Thyroid gland (tissue), 4 donors: ENCODE results near the gene NECAB3. TPM values are rescaled to one million over a fixed set of nuclear protein-coding genes. Genes with fewer than 3 reads are reported as not detected.

Experiments used
- DNase-seq, 2 donors: peaks; one replicate each; pipeline ENCODE4 v3.0.0-alpha.2; 2019
- H3K27ac ChIP-seq, 3 donors: fragments of 200-600 bp; sonication (generic); 1 replicate in 2 of 3; 2 replicates in 1 of 3; pipeline ENCODE4 v1.5.1; 2016 to 2019; ENCODE audit warnings: mild to moderate bottlenecking in 1 of 3, moderate library complexity in 1 of 3
- H3K27me3 ChIP-seq: fragments of 200-600 bp; sonication (generic); one replicate; pipeline ENCODE4 v1.5.1; 2019
- H3K36me3 ChIP-seq, 2 donors: fragments of 200-600 bp; sonication (generic); one replicate each; pipeline ENCODE4 v1.5.1; 2016 to 2019
- H3K4me1 ChIP-seq, 2 donors: fragments of 200-600 bp; sonication (generic); one replicate each; pipeline ENCODE4 v1.5.1; 2017 to 2019
- H3K4me3 ChIP-seq, 3 donors: fragments of 200-600 bp; sonication (generic); replicated peaks in 1 of 3; 1 replicate in 2 of 3; 2 replicates in 1 of 3; pipeline ENCODE4 v1.5.1; 2016; ENCODE audit warnings: mild to moderate bottlenecking in 1 of 3
- H3K9me3 ChIP-seq: fragments of 200-600 bp; sonication (generic); one replicate; pipeline ENCODE4 v1.5.1; 2017
- CTCF ChIP-seq, 6 experiments: fragments of 200-600 bp in 3 of 6; fragments of 450-650 bp in 3 of 6; sonication (generic) in 3 of 6; IDR thresholded peaks; one replicate each; pipeline ENCODE4 v1.5.1; 2016 to 2019; ENCODE audit warnings: antibody characterized with exemption in 6 of 6, mild to moderate bottlenecking in 2 of 6, inconsistent platforms in 1 of 6, moderate library complexity in 1 of 6
- POLR2A ChIP-seq, 2 donors: fragments of 450-650 bp; IDR thresholded peaks; one replicate each; pipeline ENCODE4 v1.6.1; 2017; ENCODE audit warnings: antibody characterized with exemption in 2 of 2, mild to moderate bottlenecking in 2 of 2, moderate library complexity in 1 of 2
- WGBS, 2 donors: methylation state at CpG; one replicate each; pipeline ENCODE4 v1.1.5; 2017; 5-methylcytosine and 5-hydroxymethylcytosine counted together
- intact Hi-C: fragments of 100-400 bp; cut with DNase I; formaldehyde crosslinking; loops from one replicate; pipeline ENCODE4 v1.15.1; 2023
- total RNA-seq, 4 donors: library from RNA; depleted of rRNA; stranded (reverse); fragments of >200 nt; gene quantifications; one replicate each; pipeline ENCODE4 v1.2.3, GENCODE V29; 2016

Gene NECAB3
- total RNA-seq, 4 donors from 2014 or later = 65.2 to 99.8 (median 73.4) TPM

GRCh38 chr20:33655164-33655563 is 19.1 kb downstream of the NECAB3 start:
- no peak overlapping the region for H3K27ac ChIP-seq
- no peaks in the 10 kb centered on the region for H3K9me3 ChIP-seq
- WGBS, 2 donors = 52 to 69% methylated on average over 3 to 4 of the region's 4 CpGs
- no peak overlapping the region for H3K4me3 ChIP-seq
- DNase-seq = no peak
- peaks cover 10 to 17% of the 10 kb centered on the region in 2 donors for H3K36me3 ChIP-seq
- H3K4me1 ChIP-seq = peaks cover 3 to 8% of the 10 kb centered on the region in 2 donors
- no peak for TF ChIP-seq CTCF (IDR thresholded peaks at IDR 0.05)
- intact Hi-C loops = no loop called here
- no peaks in the 10 kb centered on the region for H3K27me3 ChIP-seq

GRCh38 chr20:33654680-33655161 is 19.5 kb downstream of the NECAB3 start:
- Histone ChIP-seq H3K27me3 (no peaks in the 10 kb centered on the region), H3K9me3 (no peaks in the 10 kb centered on the region), H3K27ac (no peak overlapping the region), H3K4me1 (peaks cover 3 to 10% of the 10 kb centered on the region in 2 donors), H3K4me3 (no peak overlapping the region), H3K36me3 (peaks cover 7 to 16% of the 10 kb centered on the region in 2 donors)
- 56 to 62% methylated on average over 13 of the region's 14 CpGs for WGBS, 2 donors
- DNase-seq = no peak
- TF ChIP-seq POLR2A (IDR thresholded peaks at IDR 0.05) = no peak
- TF ChIP-seq CTCF (IDR thresholded peaks at IDR 0.05) = no peak
- intact Hi-C loops = loop anchor here (5.0 kb wide), 1 partner anchor 202 kb away; no protein-coding TSS in a partner anchor

GRCh38 chr20:33653900-33654596 is 20.2 kb downstream of the NECAB3 start:
- H3K27me3 ChIP-seq = no peaks in the 10 kb centered on the region
- H3K9me3 ChIP-seq = no peaks in the 10 kb centered on the region
- peak; percentile 81 to 83 for DNase-seq
- no peak overlapping the region for H3K27ac ChIP-seq
- peaks cover 7 to 11% of the 10 kb centered on the region in 2 donors for H3K36me3 ChIP-seq
- H3K4me3 ChIP-seq = no peak overlapping the region
- intact Hi-C loops = loop anchor here (5.0 kb wide), 1 partner anchor 202 kb away; no protein-coding TSS in a partner anchor
- H3K4me1 ChIP-seq = peaks cover 7 to 17% of the 10 kb centered on the region in 2 donors
- TF ChIP-seq POLR2A (IDR thresholded peaks at IDR 0.05) = no peak
- TF ChIP-seq CTCF (IDR thresholded peaks at IDR 0.05) = no peak
- 69 to 70% methylated on average over 9 to 11 of the region's 11 CpGs for WGBS, 2 donors

- DNase-seq = peak; percentile 70 to 73
- intact Hi-C loops = loop anchor here (5.0 kb wide), 1 partner anchor 201 kb away; no protein-coding TSS in a partner anchor
- H3K9me3 ChIP-seq = no peaks in the 10 kb centered on the region
- peaks cover 7 to 11% of the 10 kb centered on the region in 2 donors for H3K36me3 ChIP-seq
- H3K4me1 ChIP-seq = peaks cover 11 to 24% of the 10 kb centered on the region in 2 donors
- no peaks in the 10 kb centered on the region for H3K27me3 ChIP-seq
- 59 to 62% methylated on average over 16 of the region's 16 CpGs for WGBS, 2 donors
- TF ChIP-seq POLR2A (IDR thresholded peaks at IDR 0.05) = no peak
- peak; percentile 50 to 84 (median 79) for TF ChIP-seq CTCF (IDR thresholded peaks at IDR 0.05)
- no peak overlapping the region for H3K4me3 ChIP-seq
- no peak overlapping the region for H3K27ac ChIP-seq
Measured at GRCh38 chr20:33653218-33653899, 20.9 kb downstream of the NECAB3 start.
